SJSA1 (cell line): ENCODE measurements around the gene JCAD. TPM values are rescaled to one million over a fixed set of nuclear protein-coding genes. Genes with fewer than 3 reads are reported as not detected.

Source experiments
- DNase-seq, 2 experiments: peaks; one replicate each; pipeline ENCODE4 v3.0.0-alpha.2; 2015 to 2020; ENCODE audit warnings: low spot score in 2 of 2, low read depth in 1 of 2
- H3K27ac ChIP-seq: fragments of 250-450 bp; sonication (Bioruptor Pico); 2 replicates; pipeline ENCODE4 v1.5.1; 2020; ENCODE audit warnings: mild to moderate bottlenecking, moderate library complexity
- H3K27me3 ChIP-seq: fragments of 250-450 bp; sonication (Bioruptor Pico); replicated peaks from 2 replicates; pipeline ENCODE4 v1.5.1; 2020; ENCODE audit warnings: mild to moderate bottlenecking, moderate library complexity
- H3K36me3 ChIP-seq: fragments of 250-450 bp; sonication (Bioruptor Pico); 2 replicates; pipeline ENCODE4 v1.5.1; 2020; ENCODE audit warnings: mild to moderate bottlenecking
- H3K4me1 ChIP-seq: fragments of 250-450 bp; sonication (Bioruptor Pico); replicated peaks from 2 replicates; pipeline ENCODE4 v1.6.1; 2021; ENCODE audit warnings: mild to moderate bottlenecking
- H3K4me3 ChIP-seq: fragments of 250-450 bp; sonication (Bioruptor Pico); 2 replicates; pipeline ENCODE4 v1.5.1; 2020; ENCODE audit warnings: mild to moderate bottlenecking
- H3K9me3 ChIP-seq: fragments of 250-450 bp; sonication (Bioruptor Pico); replicated peaks from 2 replicates; pipeline ENCODE4 v1.5.1; 2020; ENCODE audit warnings: mild to moderate bottlenecking
- total RNA-seq: library from RNA; depleted of rRNA; stranded (reverse); fragments of >200 nt; shearing (Covaris generic); gene quantifications from 2 replicates; pipeline ENCODE4 v1.2.3, GENCODE V29; 2014

Gene JCAD
- total RNA-seq, 1 experiment from 2014 or later: 24.9 TPM

DNA sequence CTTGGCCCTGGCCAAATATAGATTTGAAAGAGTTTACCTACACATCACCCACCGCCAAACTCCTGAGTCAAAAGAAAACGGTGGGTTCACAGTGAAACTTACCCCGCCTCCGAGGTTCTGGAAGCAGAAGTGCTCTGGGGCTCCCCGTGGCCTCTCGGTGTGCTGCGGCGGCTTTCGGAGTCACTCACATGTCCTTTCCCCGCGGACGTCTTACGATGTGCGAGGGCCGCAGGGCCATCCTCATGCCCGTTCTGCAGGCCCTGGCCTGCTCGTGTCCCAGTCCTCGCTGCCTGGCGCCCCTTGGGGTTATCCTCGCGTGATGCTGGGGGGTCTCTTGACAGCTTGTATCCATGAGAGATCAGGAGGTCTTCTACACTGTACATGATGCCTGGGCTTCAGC, 12.0 kb downstream of the JCAD start:
- Histone ChIP-seq H3K27ac (no peak overlapping the region), H3K9me3 (no peaks in the 10 kb centered on the region), H3K27me3 (no peaks in the 10 kb centered on the region), H3K4me1 (peaks cover 20% of the 10 kb centered on the region), H3K4me3 (no peak overlapping the region), H3K36me3 (peaks cover 70% of the 10 kb centered on the region)
- no peak for DNase-seq

DNA sequence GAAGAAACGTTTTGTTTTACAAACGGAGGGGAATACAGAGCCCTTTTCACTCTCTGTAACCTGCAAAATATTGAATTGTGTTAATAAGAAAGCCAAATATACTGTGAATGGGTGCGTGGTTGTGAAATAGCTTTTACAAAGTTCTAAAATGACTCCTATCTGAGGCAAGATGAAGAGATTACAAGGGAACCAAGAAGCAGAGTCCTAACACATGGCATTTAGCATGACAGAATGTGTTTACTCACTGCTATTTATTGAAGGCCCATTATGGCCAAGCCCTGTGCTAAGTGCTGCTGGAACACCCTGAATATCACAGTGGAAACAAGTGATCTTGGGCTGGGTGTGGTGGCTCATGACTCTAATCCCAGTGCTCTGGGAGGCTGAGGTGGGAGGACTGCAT, 12.9 kb downstream of the JCAD start:
- H3K4me1 ChIP-seq: peaks cover 11% of the 10 kb centered on the region

DNA sequence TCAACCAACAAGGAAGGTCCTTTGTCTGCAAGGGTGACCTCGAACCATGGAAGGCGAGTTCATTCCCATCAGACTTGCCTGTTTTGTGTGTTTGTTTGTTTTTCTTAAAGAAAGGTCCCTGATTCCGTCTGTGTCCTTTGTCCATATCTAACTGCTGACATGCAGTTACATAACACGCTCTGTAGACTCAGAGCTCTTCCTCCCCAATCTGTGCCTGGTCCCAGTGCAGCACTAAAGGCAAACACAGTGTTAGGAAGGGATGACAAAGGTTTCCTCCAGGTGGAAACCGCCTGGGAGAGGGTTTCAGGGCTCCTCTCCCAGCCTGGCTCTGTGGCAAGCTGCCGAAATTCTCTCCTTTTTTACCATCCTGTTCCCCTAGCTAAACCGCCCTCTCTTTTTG, 13.4 kb downstream of the JCAD start:
- H3K4me3 ChIP-seq: no peak overlapping the region
- H3K27ac ChIP-seq: no peak overlapping the region
- H3K9me3 ChIP-seq: no peaks in the 10 kb centered on the region
- H3K36me3 ChIP-seq: peaks cover 83% of the 10 kb centered on the region
- no peak for DNase-seq
- no peaks in the 10 kb centered on the region for H3K27me3 ChIP-seq
- H3K4me1 ChIP-seq: peaks cover 6% of the 10 kb centered on the region

More for the DNA sequence above, 12.9 kb downstream of the JCAD start:
- no peak overlapping the region for H3K4me3 ChIP-seq
- H3K27ac ChIP-seq: no peak overlapping the region
- DNase-seq: no peak
- H3K27me3 ChIP-seq: no peaks in the 10 kb centered on the region
- H3K9me3 ChIP-seq: no peaks in the 10 kb centered on the region
- H3K36me3 ChIP-seq: peaks cover 78% of the 10 kb centered on the region

- H3K9me3 ChIP-seq: no peaks in the 10 kb centered on the region
- H3K27me3 ChIP-seq: no peaks in the 10 kb centered on the region
- H3K27ac ChIP-seq: no peak overlapping the region
- no peaks in the 10 kb centered on the region for H3K4me1 ChIP-seq
- no peak for DNase-seq
- peaks cover 96% of the 10 kb centered on the region for H3K36me3 ChIP-seq
- H3K4me3 ChIP-seq: no peak overlapping the region
Measured at GRCh38 chr10:30043476-30044270, 15.7 kb downstream of the JCAD start.

DNA sequence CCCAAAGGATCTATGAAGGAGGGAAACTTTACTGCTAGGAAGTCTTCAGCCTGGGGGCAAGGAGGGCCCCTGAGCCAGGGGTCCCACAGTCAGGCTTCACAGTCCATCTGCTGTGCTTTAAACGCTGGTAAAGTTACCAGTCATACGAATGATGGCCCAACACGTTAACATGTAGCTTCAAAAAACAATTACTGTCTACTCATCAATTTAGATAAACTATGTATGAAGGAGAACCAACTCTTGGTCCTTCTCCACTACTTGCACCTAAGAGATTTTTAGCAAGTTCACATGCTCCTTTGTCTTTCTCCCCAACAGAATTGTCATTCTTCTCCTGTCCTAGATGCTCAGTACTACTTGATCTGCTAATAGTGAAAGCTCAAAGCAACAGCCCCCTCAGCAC, 16.6 kb downstream of the JCAD start:
- no peaks in the 10 kb centered on the region for H3K9me3 ChIP-seq
- no peaks in the 10 kb centered on the region for H3K4me1 ChIP-seq
- no peak overlapping the region for H3K27ac ChIP-seq
- H3K36me3 ChIP-seq: peaks cover 97% of the 10 kb centered on the region
- H3K27me3 ChIP-seq: no peaks in the 10 kb centered on the region
- no peak for DNase-seq
- no peak overlapping the region for H3K4me3 ChIP-seq

- no peak for DNase-seq
- Histone ChIP-seq H3K36me3 (peaks cover 94% of the 10 kb centered on the region), H3K4me1 (no peaks in the 10 kb centered on the region), H3K27me3 (no peaks in the 10 kb centered on the region), H3K4me3 (no peak overlapping the region), H3K27ac (no peak overlapping the region), H3K9me3 (no peaks in the 10 kb centered on the region)
Measured at GRCh38 chr10:30041196-30042105, 17.9 kb downstream of the JCAD start.

GRCh38 chr10:30040597-30040996, 18.8 kb downstream of the JCAD start:
- no peak for DNase-seq
- H3K4me3 ChIP-seq: no peak overlapping the region
- H3K27me3 ChIP-seq: no peaks in the 10 kb centered on the region
- peaks cover 90% of the 10 kb centered on the region for H3K36me3 ChIP-seq
- H3K9me3 ChIP-seq: no peaks in the 10 kb centered on the region
- no peaks in the 10 kb centered on the region for H3K4me1 ChIP-seq
- H3K27ac ChIP-seq: no peak overlapping the region

- H3K27ac ChIP-seq: no peak overlapping the region
- peaks cover 90% of the 10 kb centered on the region for H3K36me3 ChIP-seq
- no peak overlapping the region for H3K4me3 ChIP-seq
- no peaks in the 10 kb centered on the region for H3K9me3 ChIP-seq
- no peaks in the 10 kb centered on the region for H3K4me1 ChIP-seq
- H3K27me3 ChIP-seq: no peaks in the 10 kb centered on the region
- no peak for DNase-seq
Measured at GRCh38 chr10:30039988-30040387, 19.4 kb downstream of the JCAD start.

DNA sequence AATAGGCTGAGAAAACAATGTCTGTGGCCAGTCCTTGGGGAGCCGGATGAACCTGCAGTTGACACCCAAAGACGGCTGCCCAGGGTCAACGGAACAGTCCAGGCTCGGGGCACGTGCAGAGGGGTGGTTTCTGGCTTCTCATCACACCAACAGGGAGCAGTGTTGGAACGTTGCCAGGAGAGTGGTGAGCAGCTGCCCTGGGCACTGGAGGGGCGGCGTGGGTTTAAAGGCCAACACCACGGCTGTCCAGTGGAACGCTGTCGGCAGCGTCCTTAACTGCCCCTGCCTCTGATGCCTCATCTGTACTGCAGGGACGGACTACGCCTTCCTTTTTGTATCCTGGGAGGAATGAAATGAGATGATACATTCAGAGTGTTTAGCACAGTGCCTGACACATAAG, 19.8 kb downstream of the JCAD start:
- Histone ChIP-seq H3K27me3 (no peaks in the 10 kb centered on the region), H3K4me1 (no peaks in the 10 kb centered on the region), H3K36me3 (peaks cover 90% of the 10 kb centered on the region), H3K4me3 (no peak overlapping the region), H3K27ac (no peak overlapping the region), H3K9me3 (no peaks in the 10 kb centered on the region)
- DNase-seq: no peak

GRCh38 chr10:30038781-30039536, 20.4 kb downstream of the JCAD start:
- DNase-seq: no peak
- Histone ChIP-seq H3K4me1 (no peaks in the 10 kb centered on the region), H3K36me3 (peaks cover 88% of the 10 kb centered on the region), H3K27me3 (no peaks in the 10 kb centered on the region), H3K9me3 (no peaks in the 10 kb centered on the region), H3K27ac (no peak overlapping the region), H3K4me3 (no peak overlapping the region)

- H3K27ac ChIP-seq: no peak overlapping the region
- H3K4me3 ChIP-seq: no peak overlapping the region
- no peaks in the 10 kb centered on the region for H3K27me3 ChIP-seq
- no peaks in the 10 kb centered on the region for H3K9me3 ChIP-seq
- H3K36me3 ChIP-seq: peaks cover 86% of the 10 kb centered on the region
- no peaks in the 10 kb centered on the region for H3K4me1 ChIP-seq
- DNase-seq: no peak
Measured at GRCh38 chr10:30037620-30038336, 21.6 kb downstream of the JCAD start.

GRCh38 chr10:30036811-30037210, 22.6 kb downstream of the JCAD start:
- Histone ChIP-seq H3K36me3 (peaks cover 81% of the 10 kb centered on the region), H3K27ac (no peak overlapping the region)
- DNase-seq: no peak

DNA sequence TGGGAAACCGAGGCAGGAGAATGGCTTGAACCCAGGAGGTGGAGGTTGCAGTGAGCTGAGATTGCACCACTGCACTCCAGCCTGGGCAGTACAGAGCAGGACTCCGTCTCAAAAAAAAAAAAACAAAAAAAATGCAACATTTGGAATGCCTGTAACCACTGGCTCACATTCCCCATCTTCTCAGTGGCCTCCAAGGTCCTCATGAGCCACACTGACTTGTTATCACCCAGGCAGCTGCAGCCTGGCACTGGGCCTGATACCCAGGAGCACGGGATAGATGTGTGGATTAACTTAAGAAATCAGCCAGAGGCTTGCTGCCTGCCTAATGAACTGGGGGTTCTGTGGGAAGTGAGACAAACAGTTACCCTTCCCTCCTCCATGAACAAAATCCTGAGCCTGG, 23.0 kb downstream of the JCAD start:
- DNase-seq: no peak
- no peaks in the 10 kb centered on the region for H3K4me1 ChIP-seq
- H3K36me3 ChIP-seq: peaks cover 76% of the 10 kb centered on the region
- no peaks in the 10 kb centered on the region for H3K27me3 ChIP-seq
- H3K4me3 ChIP-seq: no peak overlapping the region
- H3K9me3 ChIP-seq: no peaks in the 10 kb centered on the region
- H3K27ac ChIP-seq: no peak overlapping the region

More at GRCh38 chr10:30036811-30037210, 22.6 kb downstream of the JCAD start:
- no peaks in the 10 kb centered on the region for H3K9me3 ChIP-seq
- H3K4me1 ChIP-seq: no peaks in the 10 kb centered on the region
- no peaks in the 10 kb centered on the region for H3K27me3 ChIP-seq
- no peak overlapping the region for H3K4me3 ChIP-seq
